GM21515 (cell line): ENCODE data around the gene RELA.

Source experiments
- ATAC-seq: cut with Tn5 transposase; IDR thresholded peaks from one replicate; pipeline ENCODE4 v1.9.1; 2021; ENCODE audit not compliant: unreplicated experiment

The RELA gene

GRCh38 chr11:65634440-65634839 is 28.3 kb downstream of the RELA start:
- ATAC-seq: no peak

GRCh38 chr11:65634109-65634436 is 28.6 kb downstream of the RELA start:
- ATAC-seq: no peak

- ATAC-seq: no peak
Measured at GRCh38 chr11:65633390-65634108, 29.2 kb downstream of the RELA start.

GRCh38 chr11:65630215-65630614 is 32.5 kb downstream of the RELA start:
- ATAC-seq: no peak

- ATAC-seq: no peak
Measured at GRCh38 chr11:65629579-65629978, 33.1 kb downstream of the RELA start.

GRCh38 chr11:65627202-65627601 is 35.5 kb downstream of the RELA start:
- no peak for ATAC-seq

- ATAC-seq: no peak
Measured at GRCh38 chr11:65625628-65626342, 36.9 kb downstream of the RELA start.

- no peak for ATAC-seq
Measured at GRCh38 chr11:65624931-65625627, 37.6 kb downstream of the RELA start.

GRCh38 chr11:65623852-65624616 is 38.7 kb downstream of the RELA start:
- no peak for ATAC-seq

- no peak for ATAC-seq
Measured at GRCh38 chr11:65623177-65623576, 39.5 kb downstream of the RELA start.

GRCh38 chr11:65622011-65622410 is 40.7 kb downstream of the RELA start:
- ATAC-seq: no peak

- ATAC-seq: no peak
Measured at GRCh38 chr11:65621460-65621859, 41.3 kb downstream of the RELA start.

- no peak for ATAC-seq
Measured at GRCh38 chr11:65620666-65621065, 42.0 kb downstream of the RELA start.

GRCh38 chr11:65619281-65619928 is 43.3 kb downstream of the RELA start:
- ATAC-seq: no peak

GRCh38 chr11:65618763-65619162 is 44.0 kb downstream of the RELA start:
- ATAC-seq: no peak

- ATAC-seq: no peak
Measured at GRCh38 chr11:65617990-65618751, 44.5 kb downstream of the RELA start.

GRCh38 chr11:65617136-65617850 is 45.4 kb downstream of the RELA start:
- no peak for ATAC-seq

- ATAC-seq: no peak
Measured at GRCh38 chr11:65616575-65617001, 46.1 kb downstream of the RELA start.

GRCh38 chr11:65615950-65616574 is 46.7 kb downstream of the RELA start:
- peak; percentile 5 for ATAC-seq
